ENCODE measurements around the gene MLANA.

DNA sequence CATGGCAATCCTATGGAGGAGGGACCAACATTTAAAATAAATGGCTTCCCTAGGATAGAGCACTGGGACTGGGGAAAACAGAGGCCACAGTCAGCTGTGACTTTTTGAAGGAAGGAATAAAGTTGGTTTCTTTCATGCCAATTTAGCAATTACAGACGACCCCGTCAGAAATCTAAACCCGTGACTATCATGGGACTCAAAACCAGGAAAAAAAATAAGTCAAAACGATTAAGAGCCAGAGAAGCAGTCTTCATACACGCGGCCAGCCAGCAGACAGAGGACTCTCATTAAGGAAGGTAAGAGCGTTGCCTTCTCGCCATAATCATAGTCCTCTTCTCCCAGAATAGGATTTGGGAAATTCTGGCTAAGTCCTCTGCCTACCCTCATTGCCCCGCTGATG, at the start of gene MLANA:
- TF ChIP-seq, protein P1, sequence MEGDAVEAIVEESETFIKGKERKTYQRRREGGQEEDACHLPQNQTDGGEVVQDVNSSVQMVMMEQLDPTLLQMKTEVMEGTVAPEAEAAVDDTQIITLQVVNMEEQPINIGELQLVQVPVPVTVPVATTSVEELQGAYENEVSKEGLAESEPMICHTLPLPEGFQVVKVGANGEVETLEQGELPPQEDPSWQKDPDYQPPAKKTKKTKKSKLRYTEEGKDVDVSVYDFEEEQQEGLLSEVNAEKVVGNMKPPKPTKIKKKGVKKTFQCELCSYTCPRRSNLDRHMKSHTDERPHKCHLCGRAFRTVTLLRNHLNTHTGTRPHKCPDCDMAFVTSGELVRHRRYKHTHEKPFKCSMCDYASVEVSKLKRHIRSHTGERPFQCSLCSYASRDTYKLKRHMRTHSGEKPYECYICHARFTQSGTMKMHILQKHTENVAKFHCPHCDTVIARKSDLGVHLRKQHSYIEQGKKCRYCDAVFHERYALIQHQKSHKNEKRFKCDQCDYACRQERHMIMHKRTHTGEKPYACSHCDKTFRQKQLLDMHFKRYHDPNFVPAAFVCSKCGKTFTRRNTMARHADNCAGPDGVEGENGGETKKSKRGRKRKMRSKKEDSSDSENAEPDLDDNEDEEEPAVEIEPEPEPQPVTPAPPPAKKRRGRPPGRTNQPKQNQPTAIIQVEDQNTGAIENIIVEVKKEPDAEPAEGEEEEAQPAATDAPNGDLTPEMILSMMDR (IDR thresholded peaks at IDR 0.05): no peak
- TF ChIP-seq ZFX (IDR thresholded peaks at IDR 0.05; ENCODE audit: borderline replicate concordance): no peak
